Thyroid gland (tissue), 4 donors: ENCODE results near the gene GP9. TPM values are rescaled to one million over a fixed set of nuclear protein-coding genes. Genes with fewer than 3 reads are reported as not detected.

Experiments used
- DNase-seq, 2 donors: peaks; one replicate each; pipeline ENCODE4 v3.0.0-alpha.2; 2019
- H3K27ac ChIP-seq, 3 donors: fragments of 200-600 bp; sonication (generic); 1 replicate in 2 of 3; 2 replicates in 1 of 3; pipeline ENCODE4 v1.5.1; 2016 to 2019; ENCODE audit warnings: mild to moderate bottlenecking in 1 of 3, moderate library complexity in 1 of 3
- H3K27me3 ChIP-seq: fragments of 200-600 bp; sonication (generic); one replicate; pipeline ENCODE4 v1.5.1; 2019
- H3K36me3 ChIP-seq, 2 donors: fragments of 200-600 bp; sonication (generic); one replicate each; pipeline ENCODE4 v1.5.1; 2016 to 2019
- H3K4me1 ChIP-seq, 2 donors: fragments of 200-600 bp; sonication (generic); one replicate each; pipeline ENCODE4 v1.5.1; 2017 to 2019
- H3K4me3 ChIP-seq, 3 donors: fragments of 200-600 bp; sonication (generic); replicated peaks in 1 of 3; 1 replicate in 2 of 3; 2 replicates in 1 of 3; pipeline ENCODE4 v1.5.1; 2016; ENCODE audit warnings: mild to moderate bottlenecking in 1 of 3
- H3K9me3 ChIP-seq: fragments of 200-600 bp; sonication (generic); one replicate; pipeline ENCODE4 v1.5.1; 2017
- CTCF ChIP-seq, 6 experiments: fragments of 200-600 bp in 3 of 6; fragments of 450-650 bp in 3 of 6; sonication (generic) in 3 of 6; IDR thresholded peaks; one replicate each; pipeline ENCODE4 v1.5.1; 2016 to 2019; ENCODE audit warnings: antibody characterized with exemption in 6 of 6, mild to moderate bottlenecking in 2 of 6, inconsistent platforms in 1 of 6, moderate library complexity in 1 of 6
- POLR2A ChIP-seq, 2 donors: fragments of 450-650 bp; IDR thresholded peaks; one replicate each; pipeline ENCODE4 v1.6.1; 2017; ENCODE audit warnings: antibody characterized with exemption in 2 of 2, mild to moderate bottlenecking in 2 of 2, moderate library complexity in 1 of 2
- WGBS, 2 donors: methylation state at CpG; one replicate each; pipeline ENCODE4 v1.1.5; 2017; 5-methylcytosine and 5-hydroxymethylcytosine counted together
- intact Hi-C: fragments of 100-400 bp; cut with DNase I; formaldehyde crosslinking; loops from one replicate; pipeline ENCODE4 v1.15.1; 2023
- total RNA-seq, 4 donors: library from RNA; depleted of rRNA; stranded (reverse); fragments of >200 nt; gene quantifications; one replicate each; pipeline ENCODE4 v1.2.3, GENCODE V29; 2016

GP9 gene
- total RNA-seq, 4 donors from 2014 or later: not detected

GRCh38 chr3:129032716-129033115 is 27.9 kb upstream of the GP9 start:
- H3K4me1 ChIP-seq: peaks cover 7 to 15% of the 10 kb centered on the region in 2 donors
- 82% methylated on average over 8 to 13 of the region's 14 CpGs for whole genome bisulfite sequencing, 2 donors
- no peaks in the 10 kb centered on the region for H3K36me3 ChIP-seq
- TF ChIP-seq POLR2A (IDR thresholded peaks at IDR 0.05) (no peak), CTCF (IDR thresholded peaks at IDR 0.05) (no peak)
- intact Hi-C loops: no loop called here
- H3K27ac ChIP-seq: no peak overlapping the region
- H3K9me3 ChIP-seq: no peaks in the 10 kb centered on the region
- DNase-seq: no peak
- no peak overlapping the region for H3K4me3 ChIP-seq
- no peaks in the 10 kb centered on the region for H3K27me3 ChIP-seq

GRCh38 chr3:129033151-129033550 is 27.4 kb upstream of the GP9 start:
- intact Hi-C loops: no loop called here
- Histone ChIP-seq H3K4me3 (no peak overlapping the region), H3K36me3 (no peaks in the 10 kb centered on the region), H3K4me1 (peaks cover 7 to 15% of the 10 kb centered on the region in 2 donors), H3K27ac (no peak overlapping the region), H3K27me3 (no peaks in the 10 kb centered on the region), H3K9me3 (no peaks in the 10 kb centered on the region)
- no peak for TF ChIP-seq POLR2A (IDR thresholded peaks at IDR 0.05)
- TF ChIP-seq CTCF (IDR thresholded peaks at IDR 0.05): no peak
- no peak for DNase-seq
- WGBS, 2 donors: 90 to 95% methylated on average over 7 of the region's 7 CpGs

- intact Hi-C loops: no loop called here
- Histone ChIP-seq H3K27me3 (no peaks in the 10 kb centered on the region), H3K4me3 (no peak overlapping the region), H3K36me3 (no peaks in the 10 kb centered on the region), H3K4me1 (peaks cover 7 to 15% of the 10 kb centered on the region in 2 donors), H3K27ac (no peak overlapping the region), H3K9me3 (no peaks in the 10 kb centered on the region)
- DNase-seq: no peak
- no peak for TF ChIP-seq POLR2A (IDR thresholded peaks at IDR 0.05)
- WGBS, 2 donors: 88 to 96% methylated on average over 12 of the region's 12 CpGs
Measured at GRCh38 chr3:129033633-129034321, 26.8 kb upstream of the GP9 start.

GRCh38 chr3:129034642-129035041 is 25.9 kb upstream of the GP9 start:
- no peak for DNase-seq
- H3K36me3 ChIP-seq: no peaks in the 10 kb centered on the region
- no peaks in the 10 kb centered on the region for H3K9me3 ChIP-seq
- peaks cover 7 to 15% of the 10 kb centered on the region in 2 donors for H3K4me1 ChIP-seq
- no peaks in the 10 kb centered on the region for H3K27me3 ChIP-seq
- no peak overlapping the region for H3K27ac ChIP-seq
- 91 to 93% methylated on average over 6 of the region's 6 CpGs for WGBS, 2 donors
- H3K4me3 ChIP-seq: no peak overlapping the region
- intact Hi-C loops: no loop called here
- TF ChIP-seq CTCF (IDR thresholded peaks at IDR 0.05) (no peak), POLR2A (IDR thresholded peaks at IDR 0.05) (no peak)

GRCh38 chr3:129035360-129036221 is 25.0 kb upstream of the GP9 start:
- H3K9me3 ChIP-seq: no peaks in the 10 kb centered on the region
- intact Hi-C loops: no loop called here
- H3K27ac ChIP-seq: peak overlapping the region in 1 of 3 donors; percentile 23
- H3K36me3 ChIP-seq: no peaks in the 10 kb centered on the region
- H3K4me1 ChIP-seq: peaks cover 7 to 15% of the 10 kb centered on the region in 2 donors
- H3K4me3 ChIP-seq: no peak overlapping the region
- WGBS, 2 donors: 69 to 75% methylated on average over 9 to 11 of the region's 11 CpGs
- TF ChIP-seq CTCF (IDR thresholded peaks at IDR 0.05) (no peak), POLR2A (IDR thresholded peaks at IDR 0.05) (no peak)
- no peaks in the 10 kb centered on the region for H3K27me3 ChIP-seq
- DNase-seq: no peak
